Lower leg skin (tissue), 3 donors: ENCODE data around the gene SENP3.

ENCODE experiments used
- POLR2A ChIP-seq, 2 donors: fragments of 450-650 bp; IDR thresholded peaks; one replicate each; pipeline ENCODE4 v1.6.1; 2016 to 2017; ENCODE audit warnings: antibody characterized with exemption in 2 of 2, mild to moderate bottlenecking in 1 of 2, moderate library complexity in 1 of 2
- TF ChIP-seq, protein P1 (sequence below), 3 donors: fragments of 450-650 bp; IDR thresholded peaks; one replicate each; pipeline ENCODE4 v1.5.1; 2016; ENCODE audit warnings: antibody characterized with exemption in 3 of 3, mild to moderate bottlenecking in 3 of 3, moderate library complexity in 2 of 3

DNA sequence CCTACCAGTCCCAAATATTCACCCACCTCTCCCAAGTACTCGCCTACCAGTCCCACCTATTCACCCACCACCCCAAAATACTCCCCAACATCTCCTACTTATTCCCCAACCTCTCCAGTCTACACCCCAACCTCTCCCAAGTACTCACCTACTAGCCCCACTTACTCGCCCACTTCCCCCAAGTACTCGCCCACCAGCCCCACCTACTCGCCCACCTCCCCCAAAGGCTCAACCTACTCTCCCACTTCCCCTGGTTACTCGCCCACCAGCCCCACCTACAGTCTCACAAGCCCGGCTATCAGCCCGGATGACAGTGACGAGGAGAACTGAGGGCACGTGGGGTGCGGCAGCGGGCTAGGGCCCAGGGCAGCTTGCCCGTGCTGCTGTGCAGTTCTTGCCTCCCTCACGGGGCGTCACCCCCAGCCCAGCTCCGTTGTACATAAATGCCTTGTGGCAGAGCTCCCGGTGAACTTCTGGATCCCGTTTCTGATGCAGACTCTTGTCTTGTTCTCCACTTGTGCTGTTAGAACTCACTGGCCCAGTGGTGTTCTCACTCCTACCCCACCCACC is 47.8 kb upstream of the SENP3 start:
- TF ChIP-seq, protein P1, sequence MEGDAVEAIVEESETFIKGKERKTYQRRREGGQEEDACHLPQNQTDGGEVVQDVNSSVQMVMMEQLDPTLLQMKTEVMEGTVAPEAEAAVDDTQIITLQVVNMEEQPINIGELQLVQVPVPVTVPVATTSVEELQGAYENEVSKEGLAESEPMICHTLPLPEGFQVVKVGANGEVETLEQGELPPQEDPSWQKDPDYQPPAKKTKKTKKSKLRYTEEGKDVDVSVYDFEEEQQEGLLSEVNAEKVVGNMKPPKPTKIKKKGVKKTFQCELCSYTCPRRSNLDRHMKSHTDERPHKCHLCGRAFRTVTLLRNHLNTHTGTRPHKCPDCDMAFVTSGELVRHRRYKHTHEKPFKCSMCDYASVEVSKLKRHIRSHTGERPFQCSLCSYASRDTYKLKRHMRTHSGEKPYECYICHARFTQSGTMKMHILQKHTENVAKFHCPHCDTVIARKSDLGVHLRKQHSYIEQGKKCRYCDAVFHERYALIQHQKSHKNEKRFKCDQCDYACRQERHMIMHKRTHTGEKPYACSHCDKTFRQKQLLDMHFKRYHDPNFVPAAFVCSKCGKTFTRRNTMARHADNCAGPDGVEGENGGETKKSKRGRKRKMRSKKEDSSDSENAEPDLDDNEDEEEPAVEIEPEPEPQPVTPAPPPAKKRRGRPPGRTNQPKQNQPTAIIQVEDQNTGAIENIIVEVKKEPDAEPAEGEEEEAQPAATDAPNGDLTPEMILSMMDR (IDR thresholded peaks at IDR 0.05), result no peak
- TF ChIP-seq POLR2A (IDR thresholded peaks at IDR 0.05), result no peak
